HepG2 (cell line): ENCODE data around the gene PLD3. TPM values are rescaled to one million over a fixed set of nuclear protein-coding genes. Genes with fewer than 3 reads are reported as not detected.

Source experiments
- ASH2L ChIP-seq: fragments of 300-600, 200-600 bp; sonication (generic); IDR thresholded peaks from 2 replicates; pipeline ENCODE4 v1.7.0; 2017; ENCODE audit warnings: low read depth, mild to moderate bottlenecking, moderate library complexity, mixed read lengths, low read length; ENCODE audit not compliant: insufficient read length
- EED ChIP-seq: sonication (generic); formaldehyde crosslinking; IDR thresholded peaks from 2 replicates; pipeline ENCODE4 v1.5.0; 2020; ENCODE audit warnings: mild to moderate bottlenecking, missing genetic modification reagents
- FOSL1 ChIP-seq: sonication (generic); formaldehyde crosslinking; IDR thresholded peaks from 2 replicates; pipeline ENCODE4 v1.9.0; 2021; ENCODE audit warnings: missing genetic modification reagents, borderline replicate concordance
- HDAC1 ChIP-seq: sonication (generic); formaldehyde crosslinking; IDR thresholded peaks from 2 replicates; pipeline ENCODE4 v1.5.1; 2020; ENCODE audit warnings: mild to moderate bottlenecking, missing genetic modification reagents
- MBNL3 ChIP-seq: fragments of 250-450 bp; sonication (Bioruptor Pico); conservative IDR thresholded peaks from 2 replicates; pipeline ENCODE4 v1.8.0; 2022; ENCODE audit warnings: mild to moderate bottlenecking, inconsistent platforms
- SAP130 ChIP-seq: IDR thresholded peaks from 2 replicates; pipeline ENCODE4 v1.6.1; 2016; ENCODE audit warnings: low read depth
- SIX4 ChIP-seq: sonication (generic); formaldehyde crosslinking; IDR thresholded peaks from 2 replicates; pipeline ENCODE4 v1.4.0; 2020; ENCODE audit warnings: missing genetic modification reagents
- SRSF1 ChIP-seq: fragments of 200-400 bp; formaldehyde crosslinking; optimal IDR thresholded peaks from 2 replicates; pipeline ENCODE3; 2017; ENCODE audit warnings: mild to moderate bottlenecking, low read depth, low read length, moderate library complexity
- YEATS2 ChIP-seq: sonication (generic); formaldehyde crosslinking; IDR thresholded peaks from 2 replicates; pipeline ENCODE4 v1.4.0; 2020; ENCODE audit warnings: missing genetic modification reagents, borderline replicate concordance
- ZKSCAN5 ChIP-seq: sonication (generic); formaldehyde crosslinking; IDR thresholded peaks from 2 replicates; pipeline ENCODE4 v1.5.1; 2020; ENCODE audit warnings: mild to moderate bottlenecking, missing genetic modification reagents
- ZMYM2 ChIP-seq: sonication (generic); formaldehyde crosslinking; IDR thresholded peaks from 2 replicates; pipeline ENCODE4 v1.8.0; 2022; ENCODE audit warnings: mild to moderate bottlenecking, missing genetic modification reagents
- ZNF260 ChIP-seq: sonication (generic); formaldehyde crosslinking; IDR thresholded peaks from 2 replicates; pipeline ENCODE4 v1.4.0; 2020; ENCODE audit warnings: missing genetic modification reagents, low read depth, mild to moderate bottlenecking, borderline replicate concordance
- ZNF589 ChIP-seq: sonication (generic); formaldehyde crosslinking; conservative IDR thresholded peaks from 2 replicates; pipeline ENCODE4 v1.8.0; 2022; ENCODE audit warnings: mild to moderate bottlenecking, moderate library complexity, missing genetic modification reagents
- ZNF7 ChIP-seq: IDR thresholded peaks from 2 replicates; pipeline ENCODE4 v1.6.1; 2016; ENCODE audit warnings: missing biosample characterization, missing genetic modification reagents
- polyA plus RNA-seq, 8 experiments: library from polyadenylated mRNA; depleted of rRNA in 3 of 8; stranded (reverse) in 7 of 8; unstranded in 1 of 8; fragments of >200 nt; fragmentation: Illumina TruSeq in 4 of 8; extraction: Trizol in 4 of 8; gene quantifications; 2 replicates each; pipeline versions ENCODE4 v1.2.1 to v1.2.3, GENCODE V29; 2011 to 2016; ENCODE audit warnings: low read depth in 4 of 8, missing spikeins in 1 of 8, mixed read lengths in 1 of 8; ENCODE audit not compliant: insufficient read depth in 1 of 8
- total RNA-seq, 5 experiments: library from RNA; depleted of rRNA; stranded (reverse); fragments of >200 nt; fragmentation: Illumina TruSeq; extraction: Trizol; gene quantifications; 2 replicates each; pipeline ENCODE4 v1.2.3, GENCODE V29; 2016; ENCODE audit warnings: low read depth in 1 of 5
- TF ChIP-seq, protein P1 (sequence below): sonication (generic); formaldehyde crosslinking; conservative IDR thresholded peaks from 2 replicates; pipeline ENCODE4 v1.8.0; 2022; ENCODE audit warnings: low read depth, missing genetic modification reagents
- TF ChIP-seq, protein P2 (sequence below): IDR thresholded peaks from 2 replicates; pipeline ENCODE4 v1.6.1; 2018; ENCODE audit warnings: missing genetic modification reagents, mild to moderate bottlenecking, missing compliant biosample characterization
- TF ChIP-seq, protein P3 (sequence below): sonication (generic); formaldehyde crosslinking; IDR thresholded peaks from 2 replicates; pipeline ENCODE4 v1.5.0; 2020; ENCODE audit warnings: missing genetic modification reagents
- TF ChIP-seq, protein P4 (sequence below): sonication (generic); formaldehyde crosslinking; IDR thresholded peaks from 2 replicates; pipeline ENCODE4 v1.4.0; 2020; ENCODE audit warnings: missing genetic modification reagents, borderline replicate concordance
- TF ChIP-seq, protein P5 (sequence below): sonication (generic); formaldehyde crosslinking; IDR thresholded peaks from 2 replicates; pipeline ENCODE4 v1.4.0; 2020; ENCODE audit warnings: missing genetic modification reagents
- TF ChIP-seq, protein P6 (sequence below): fragments of 450-650 bp; IDR thresholded peaks from 2 replicates; pipeline ENCODE4 v1.6.1; 2017

The PLD3 gene
- total and polyA plus RNA-seq, 2 of the 13 experiments (the other 11 are each of a cell fraction or from before 2014, with no cell fraction given) = 45.7 to 164 TPM

DNA sequence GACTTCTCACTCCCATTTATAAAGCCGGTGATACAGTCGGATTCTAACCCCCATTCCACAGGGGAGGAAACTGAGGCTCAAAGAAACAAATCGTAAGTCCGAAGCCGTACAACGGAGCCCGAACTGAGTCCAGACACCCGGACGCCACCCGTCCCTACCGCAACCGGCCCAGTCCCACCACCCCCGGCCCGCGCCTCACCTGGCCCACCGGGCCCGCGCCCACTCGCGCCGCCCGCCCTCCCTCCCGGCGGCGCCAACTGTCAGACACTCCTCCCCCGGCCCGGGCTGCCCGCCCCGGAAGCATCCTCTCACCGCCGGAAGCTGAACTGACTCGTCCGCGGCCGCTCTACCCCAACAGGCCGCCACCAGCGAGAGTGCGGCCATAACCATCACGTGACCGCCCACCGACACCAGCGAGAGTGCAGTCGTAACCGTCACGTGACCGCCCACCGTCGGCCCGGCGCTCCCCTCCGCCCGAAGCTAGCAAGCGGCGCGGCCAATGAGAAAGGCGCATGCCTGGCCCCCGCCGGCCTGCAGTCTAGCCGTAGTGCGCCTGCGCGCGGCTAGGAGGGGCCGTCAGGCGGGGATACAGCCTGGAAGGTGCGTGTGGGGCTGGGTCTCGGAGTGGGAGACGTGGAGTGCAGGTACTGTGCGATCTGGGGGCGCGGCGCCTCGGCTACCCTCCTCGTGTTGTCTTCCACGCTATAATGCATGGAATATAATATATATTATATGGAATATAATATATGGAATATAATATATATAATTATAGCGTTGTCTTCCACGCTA is at the start of gene PLD3, which contains the start of gene C19orf47 (continued):
- TF ChIP-seq ZNF7 (no peak), HDAC1 (CRISPR knock-in tag) (peak; percentile 82), ZKSCAN5 (CRISPR knock-in tag) (no peak), ZNF260 (CRISPR knock-in tag) (no peak), EED (CRISPR knock-in tag) (peak; percentile 73; the same call in 1 of the 2 replicates), SIX4 (CRISPR knock-in tag) (0 out of 2 replicates have a peak, but pooled peaks have one; percentile 12), SRSF1 (peak; percentile 49), ZNF589 (CRISPR knock-in tag) (no peak), FOSL1 (CRISPR knock-in tag) (no peak), SAP130 (CRISPR knock-in tag) (peak; percentile 95), ZMYM2 (CRISPR knock-in tag) (no peak), ASH2L (peak; percentile 34), YEATS2 (CRISPR knock-in tag) (peak; percentile 94), MBNL3 (CRISPR knock-in tag) (0 out of 2 replicates have a peak, but pooled peaks have one; percentile 64)
- TF ChIP-seq, protein P1, sequence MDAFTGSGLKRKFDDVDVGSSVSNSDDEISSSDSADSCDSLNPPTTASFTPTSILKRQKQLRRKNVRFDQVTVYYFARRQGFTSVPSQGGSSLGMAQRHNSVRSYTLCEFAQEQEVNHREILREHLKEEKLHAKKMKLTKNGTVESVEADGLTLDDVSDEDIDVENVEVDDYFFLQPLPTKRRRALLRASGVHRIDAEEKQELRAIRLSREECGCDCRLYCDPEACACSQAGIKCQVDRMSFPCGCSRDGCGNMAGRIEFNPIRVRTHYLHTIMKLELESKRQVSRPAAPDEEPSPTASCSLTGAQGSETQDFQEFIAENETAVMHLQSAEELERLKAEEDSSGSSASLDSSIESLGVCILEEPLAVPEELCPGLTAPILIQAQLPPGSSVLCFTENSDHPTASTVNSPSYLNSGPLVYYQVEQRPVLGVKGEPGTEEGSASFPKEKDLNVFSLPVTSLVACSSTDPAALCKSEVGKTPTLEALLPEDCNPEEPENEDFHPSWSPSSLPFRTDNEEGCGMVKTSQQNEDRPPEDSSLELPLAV (CRISPR knock-in tag) = no peak
- TF ChIP-seq, protein P2, sequence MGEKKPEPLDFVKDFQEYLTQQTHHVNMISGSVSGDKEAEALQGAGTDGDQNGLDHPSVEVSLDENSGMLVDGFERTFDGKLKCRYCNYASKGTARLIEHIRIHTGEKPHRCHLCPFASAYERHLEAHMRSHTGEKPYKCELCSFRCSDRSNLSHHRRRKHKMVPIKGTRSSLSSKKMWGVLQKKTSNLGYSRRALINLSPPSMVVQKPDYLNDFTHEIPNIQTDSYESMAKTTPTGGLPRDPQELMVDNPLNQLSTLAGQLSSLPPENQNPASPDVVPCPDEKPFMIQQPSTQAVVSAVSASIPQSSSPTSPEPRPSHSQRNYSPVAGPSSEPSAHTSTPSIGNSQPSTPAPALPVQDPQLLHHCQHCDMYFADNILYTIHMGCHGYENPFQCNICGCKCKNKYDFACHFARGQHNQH (CRISPR knock-in tag) = peak; percentile 68; the same call in 1 of the 2 replicates
- TF ChIP-seq, protein P3, sequence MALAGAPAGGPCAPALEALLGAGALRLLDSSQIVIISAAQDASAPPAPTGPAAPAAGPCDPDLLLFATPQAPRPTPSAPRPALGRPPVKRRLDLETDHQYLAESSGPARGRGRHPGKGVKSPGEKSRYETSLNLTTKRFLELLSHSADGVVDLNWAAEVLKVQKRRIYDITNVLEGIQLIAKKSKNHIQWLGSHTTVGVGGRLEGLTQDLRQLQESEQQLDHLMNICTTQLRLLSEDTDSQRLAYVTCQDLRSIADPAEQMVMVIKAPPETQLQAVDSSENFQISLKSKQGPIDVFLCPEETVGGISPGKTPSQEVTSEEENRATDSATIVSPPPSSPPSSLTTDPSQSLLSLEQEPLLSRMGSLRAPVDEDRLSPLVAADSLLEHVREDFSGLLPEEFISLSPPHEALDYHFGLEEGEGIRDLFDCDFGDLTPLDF (CRISPR knock-in tag) = no peak
- TF ChIP-seq, protein P4, sequence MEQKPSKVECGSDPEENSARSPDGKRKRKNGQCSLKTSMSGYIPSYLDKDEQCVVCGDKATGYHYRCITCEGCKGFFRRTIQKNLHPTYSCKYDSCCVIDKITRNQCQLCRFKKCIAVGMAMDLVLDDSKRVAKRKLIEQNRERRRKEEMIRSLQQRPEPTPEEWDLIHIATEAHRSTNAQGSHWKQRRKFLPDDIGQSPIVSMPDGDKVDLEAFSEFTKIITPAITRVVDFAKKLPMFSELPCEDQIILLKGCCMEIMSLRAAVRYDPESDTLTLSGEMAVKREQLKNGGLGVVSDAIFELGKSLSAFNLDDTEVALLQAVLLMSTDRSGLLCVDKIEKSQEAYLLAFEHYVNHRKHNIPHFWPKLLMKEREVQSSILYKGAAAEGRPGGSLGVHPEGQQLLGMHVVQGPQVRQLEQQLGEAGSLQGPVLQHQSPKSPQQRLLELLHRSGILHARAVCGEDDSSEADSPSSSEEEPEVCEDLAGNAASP (CRISPR knock-in tag) = 0 out of 2 replicates have a peak, but pooled peaks have one; percentile 31
- TF ChIP-seq, protein P5, sequence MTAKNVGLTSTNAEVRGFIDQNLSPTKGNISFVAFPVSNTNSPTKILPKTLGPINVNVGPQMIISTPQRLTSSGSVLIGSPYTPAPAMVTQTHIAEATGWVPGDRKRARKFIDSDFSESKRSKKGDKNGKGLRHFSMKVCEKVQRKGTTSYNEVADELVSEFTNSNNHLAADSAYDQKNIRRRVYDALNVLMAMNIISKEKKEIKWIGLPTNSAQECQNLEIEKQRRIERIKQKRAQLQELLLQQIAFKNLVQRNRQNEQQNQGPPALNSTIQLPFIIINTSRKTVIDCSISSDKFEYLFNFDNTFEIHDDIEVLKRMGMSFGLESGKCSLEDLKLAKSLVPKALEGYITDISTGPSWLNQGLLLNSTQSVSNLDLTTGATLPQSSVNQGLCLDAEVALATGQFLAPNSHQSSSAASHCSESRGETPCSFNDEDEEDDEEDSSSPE (CRISPR knock-in tag) = peak; percentile 77
- TF ChIP-seq, protein P6, sequence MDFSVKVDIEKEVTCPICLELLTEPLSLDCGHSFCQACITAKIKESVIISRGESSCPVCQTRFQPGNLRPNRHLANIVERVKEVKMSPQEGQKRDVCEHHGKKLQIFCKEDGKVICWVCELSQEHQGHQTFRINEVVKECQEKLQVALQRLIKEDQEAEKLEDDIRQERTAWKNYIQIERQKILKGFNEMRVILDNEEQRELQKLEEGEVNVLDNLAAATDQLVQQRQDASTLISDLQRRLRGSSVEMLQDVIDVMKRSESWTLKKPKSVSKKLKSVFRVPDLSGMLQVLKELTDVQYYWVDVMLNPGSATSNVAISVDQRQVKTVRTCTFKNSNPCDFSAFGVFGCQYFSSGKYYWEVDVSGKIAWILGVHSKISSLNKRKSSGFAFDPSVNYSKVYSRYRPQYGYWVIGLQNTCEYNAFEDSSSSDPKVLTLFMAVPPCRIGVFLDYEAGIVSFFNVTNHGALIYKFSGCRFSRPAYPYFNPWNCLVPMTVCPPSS = no peak
